ENCODE results near the gene TENM3. TPM values are rescaled to one million over a fixed set of nuclear protein-coding genes. Genes with fewer than 3 reads are reported as not detected.

Gene TENM3
- polyA plus RNA-seq, 1 of the 3 experiments (the other 2 are of a cell fraction) = 10.4 TPM

DNA sequence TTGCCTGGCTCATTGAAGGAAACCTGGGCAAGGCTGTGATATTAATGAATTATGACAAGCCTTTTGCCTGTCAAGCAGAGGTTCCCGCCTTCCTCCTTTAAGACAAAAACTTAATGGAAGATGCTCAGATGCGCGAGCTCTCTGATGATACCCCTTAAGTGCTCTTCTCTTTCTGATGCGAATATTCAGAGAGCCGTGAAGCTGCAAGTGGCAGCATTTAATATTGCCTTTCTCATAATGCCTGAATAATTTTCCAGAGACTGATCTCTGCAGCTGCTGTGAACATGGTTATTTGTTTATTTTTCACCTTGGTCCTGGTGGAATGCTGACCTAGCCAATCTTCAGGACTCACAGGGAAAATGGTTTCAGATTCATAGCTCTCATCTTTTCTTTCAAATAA is 251.8 kb downstream of the TENM3 start:
- no peak overlapping the region for H3K27ac ChIP-seq (ENCODE audit: low read depth in 2 of 2, low read length in 1 of 2)
- ChIA-PET POLR2A (no interaction called here), CTCF (no interaction called here)
- DNase-seq = no peak
- no peaks in the 10 kb centered on the region for H4K20me1 ChIP-seq (ENCODE audit: insufficient read depth)
- WGBS (ENCODE audit: low lambda C conversion rate) = 92% methylated on average over 5 of the region's 5 CpGs
- no peaks in the 10 kb centered on the region for H3K9me2 ChIP-seq
- no peaks in the 10 kb centered on the region for H3K9me3 ChIP-seq
- H3K4me2 ChIP-seq = no peak overlapping the region
- TF ChIP-seq, protein P1, sequence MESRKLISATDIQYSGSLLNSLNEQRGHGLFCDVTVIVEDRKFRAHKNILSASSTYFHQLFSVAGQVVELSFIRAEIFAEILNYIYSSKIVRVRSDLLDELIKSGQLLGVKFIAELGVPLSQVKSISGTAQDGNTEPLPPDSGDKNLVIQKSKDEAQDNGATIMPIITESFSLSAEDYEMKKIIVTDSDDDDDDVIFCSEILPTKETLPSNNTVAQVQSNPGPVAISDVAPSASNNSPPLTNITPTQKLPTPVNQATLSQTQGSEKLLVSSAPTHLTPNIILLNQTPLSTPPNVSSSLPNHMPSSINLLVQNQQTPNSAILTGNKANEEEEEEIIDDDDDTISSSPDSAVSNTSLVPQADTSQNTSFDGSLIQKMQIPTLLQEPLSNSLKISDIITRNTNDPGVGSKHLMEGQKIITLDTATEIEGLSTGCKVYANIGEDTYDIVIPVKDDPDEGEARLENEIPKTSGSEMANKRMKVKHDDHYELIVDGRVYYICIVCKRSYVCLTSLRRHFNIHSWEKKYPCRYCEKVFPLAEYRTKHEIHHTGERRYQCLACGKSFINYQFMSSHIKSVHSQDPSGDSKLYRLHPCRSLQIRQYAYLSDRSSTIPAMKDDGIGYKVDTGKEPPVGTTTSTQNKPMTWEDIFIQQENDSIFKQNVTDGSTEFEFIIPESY (IDR thresholded peaks at IDR 0.05; ENCODE audit: borderline replicate concordance, low read depth) = no peak
- TF ChIP-seq, protein P2, sequence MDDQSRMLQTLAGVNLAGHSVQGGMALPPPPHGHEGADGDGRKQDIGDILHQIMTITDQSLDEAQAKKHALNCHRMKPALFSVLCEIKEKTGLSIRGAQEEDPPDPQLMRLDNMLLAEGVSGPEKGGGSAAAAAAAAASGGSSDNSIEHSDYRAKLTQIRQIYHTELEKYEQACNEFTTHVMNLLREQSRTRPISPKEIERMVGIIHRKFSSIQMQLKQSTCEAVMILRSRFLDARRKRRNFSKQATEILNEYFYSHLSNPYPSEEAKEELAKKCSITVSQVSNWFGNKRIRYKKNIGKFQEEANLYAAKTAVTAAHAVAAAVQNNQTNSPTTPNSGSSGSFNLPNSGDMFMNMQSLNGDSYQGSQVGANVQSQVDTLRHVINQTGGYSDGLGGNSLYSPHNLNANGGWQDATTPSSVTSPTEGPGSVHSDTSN (IDR thresholded peaks at IDR 0.05) = no peak
- TF ChIP-seq FOXJ3 (CRISPR knock-in tag; IDR thresholded peaks at IDR 0.05) = no peak
- TF ChIP-seq RAD21 (IDR thresholded peaks at IDR 0.05; ENCODE audit: low read length) = no peak
- no peak for TF ChIP-seq NRF1 (IDR thresholded peaks at IDR 0.05; ENCODE audit: low read depth, low read length)
- TF ChIP-seq, protein P3, sequence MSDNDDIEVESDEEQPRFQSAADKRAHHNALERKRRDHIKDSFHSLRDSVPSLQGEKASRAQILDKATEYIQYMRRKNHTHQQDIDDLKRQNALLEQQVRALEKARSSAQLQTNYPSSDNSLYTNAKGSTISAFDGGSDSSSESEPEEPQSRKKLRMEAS (IDR thresholded peaks at IDR 0.05; ENCODE audit: low read depth) = no peak
- no peaks in the 10 kb centered on the region for H3K27me3 ChIP-seq (ENCODE audit: insufficient read depth)
- H2AFZ ChIP-seq (ENCODE audit: low read depth) = no peak overlapping the region
- H3K4me1 ChIP-seq (ENCODE audit: control insufficient read depth in 1 of 2, insufficient read depth in 2 of 2, low read depth in 1 of 2, low read length in 1 of 2) = peaks cover 0 to 6% of the 10 kb centered on the region in 2 experiments; a peak in 2 of 4 replicates
- no peaks in the 10 kb centered on the region for H3K36me3 ChIP-seq (replicated peaks in 1 of 2; ENCODE audit: control insufficient read depth in 1 of 2, insufficient read depth in 2 of 2, low read length in 1 of 2)
- H3K9ac ChIP-seq = no peak overlapping the region
- H3K4me3 ChIP-seq (ENCODE audit: low read depth in 2 of 2, low read length in 1 of 2) = no peak overlapping the region
- H3K79me2 ChIP-seq (ENCODE audit: insufficient read depth) = no peaks in the 10 kb centered on the region
- peaks cover 4% of the 10 kb centered on the region for H3F3A ChIP-seq (replicated peaks; ENCODE audit: insufficient read depth)

DNA sequence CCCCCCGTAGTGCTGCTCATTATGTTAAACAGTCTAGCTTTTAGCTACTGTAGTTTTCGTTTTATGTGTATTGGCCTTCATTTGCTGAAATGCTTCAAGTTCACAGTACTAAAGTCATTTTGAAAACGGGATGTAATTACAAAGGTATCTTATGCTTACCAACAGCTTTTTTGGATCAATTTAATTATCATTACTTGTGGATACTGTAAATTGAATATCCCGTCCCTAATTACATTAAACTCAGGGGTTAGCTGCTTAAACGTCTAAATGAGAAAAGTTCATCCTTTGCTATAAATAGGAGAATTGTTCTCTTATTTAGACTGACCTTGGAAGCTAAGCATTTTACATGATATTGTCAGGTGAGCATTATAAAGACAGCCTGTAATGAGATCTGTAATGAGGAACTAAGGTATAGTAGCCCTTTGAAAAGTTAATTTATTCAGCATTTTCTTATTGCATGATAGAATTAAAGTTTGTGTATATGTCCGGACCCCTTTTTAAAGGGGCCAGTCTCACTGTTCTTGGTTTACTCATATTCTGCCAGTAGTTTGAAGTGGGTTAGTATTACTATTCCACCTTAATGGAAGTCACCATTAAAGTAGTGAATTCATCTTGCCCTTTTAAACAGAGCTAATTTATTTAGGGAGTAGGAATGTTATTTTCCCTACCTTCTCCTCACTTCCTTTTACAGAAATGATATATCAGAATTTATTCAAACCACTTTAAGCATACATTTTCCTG is 252.6 kb downstream of the TENM3 start:
- Histone ChIP-seq H3K27ac (ENCODE audit: low read depth in 2 of 2, low read length in 1 of 2) (no peak overlapping the region), H3K4me2 (no peak overlapping the region), H4K20me1 (ENCODE audit: insufficient read depth) (no peaks in the 10 kb centered on the region), H3K79me2 (ENCODE audit: insufficient read depth) (no peaks in the 10 kb centered on the region), H3F3A (replicated peaks; ENCODE audit: insufficient read depth) (peaks cover 4% of the 10 kb centered on the region), H3K9ac (no peak overlapping the region), H3K4me1 (ENCODE audit: control insufficient read depth in 1 of 2, insufficient read depth in 2 of 2, low read depth in 1 of 2, low read length in 1 of 2) (peaks cover 0 to 6% of the 10 kb centered on the region in 2 experiments; a peak in 2 of 4 replicates), H3K9me2 (no peaks in the 10 kb centered on the region), H3K9me3 (no peaks in the 10 kb centered on the region), H3K4me3 (ENCODE audit: low read depth in 2 of 2, low read length in 1 of 2) (no peak overlapping the region), H3K36me3 (replicated peaks in 1 of 2; ENCODE audit: control insufficient read depth in 1 of 2, insufficient read depth in 2 of 2, low read length in 1 of 2) (no peaks in the 10 kb centered on the region), H2AFZ (ENCODE audit: low read depth) (no peak overlapping the region), H3K27me3 (ENCODE audit: insufficient read depth) (no peaks in the 10 kb centered on the region)
- 64% methylated on average over 6 of the region's 6 CpGs for WGBS (ENCODE audit: low lambda C conversion rate)
- ChIA-PET CTCF (no interaction called here), POLR2A (no interaction called here)
- DNase-seq = no peak
- TF ChIP-seq MEF2A (IDR thresholded peaks at IDR 0.05; ENCODE audit: borderline replicate concordance, low read depth) (no peak), TCF12 (IDR thresholded peaks at IDR 0.05) (no peak), SIN3A (IDR thresholded peaks at IDR 0.05; ENCODE audit: borderline replicate concordance, low read depth, low read length) (no peak), GABPA (IDR thresholded peaks at IDR 0.05; ENCODE audit: low read depth) (no peak), JUND (IDR thresholded peaks at IDR 0.05) (no peak), RXRA (IDR thresholded peaks at IDR 0.05; ENCODE audit: borderline replicate concordance, low read depth) (no peak), RCOR1 (IDR thresholded peaks at IDR 0.05; ENCODE audit: low read length) (no peak), SMC3 (IDR thresholded peaks at IDR 0.05; ENCODE audit: low read depth, low read length) (no peak)
- TF ChIP-seq, protein P4, sequence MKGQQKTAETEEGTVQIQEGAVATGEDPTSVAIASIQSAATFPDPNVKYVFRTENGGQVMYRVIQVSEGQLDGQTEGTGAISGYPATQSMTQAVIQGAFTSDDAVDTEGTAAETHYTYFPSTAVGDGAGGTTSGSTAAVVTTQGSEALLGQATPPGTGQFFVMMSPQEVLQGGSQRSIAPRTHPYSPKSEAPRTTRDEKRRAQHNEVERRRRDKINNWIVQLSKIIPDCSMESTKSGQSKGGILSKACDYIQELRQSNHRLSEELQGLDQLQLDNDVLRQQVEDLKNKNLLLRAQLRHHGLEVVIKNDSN (IDR thresholded peaks at IDR 0.05; ENCODE audit: borderline replicate concordance, low read depth) = no peak
- TF ChIP-seq, protein P5, sequence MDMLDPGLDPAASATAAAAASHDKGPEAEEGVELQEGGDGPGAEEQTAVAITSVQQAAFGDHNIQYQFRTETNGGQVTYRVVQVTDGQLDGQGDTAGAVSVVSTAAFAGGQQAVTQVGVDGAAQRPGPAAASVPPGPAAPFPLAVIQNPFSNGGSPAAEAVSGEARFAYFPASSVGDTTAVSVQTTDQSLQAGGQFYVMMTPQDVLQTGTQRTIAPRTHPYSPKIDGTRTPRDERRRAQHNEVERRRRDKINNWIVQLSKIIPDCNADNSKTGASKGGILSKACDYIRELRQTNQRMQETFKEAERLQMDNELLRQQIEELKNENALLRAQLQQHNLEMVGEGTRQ (IDR thresholded peaks at IDR 0.05; ENCODE audit: borderline replicate concordance, low read depth, low read length) = no peak
- TF ChIP-seq, protein P1 (IDR thresholded peaks at IDR 0.05; ENCODE audit: borderline replicate concordance, low read depth) = no peak
- TF ChIP-seq, protein P3 (IDR thresholded peaks at IDR 0.05; ENCODE audit: low read depth) = no peak
